Astrocyte of the spinal cord (primary cell): Measurements from ENCODE around the gene GAB2.
A peak's percentile ranks its signal among the peaks of the same experiment; 100 is the strongest.

ENCODE experiments used
- DNase-seq: peaks from one replicate; pipeline ENCODE4 v3.0.0; 2011; ENCODE audit warnings: low read depth, low spot score
- H3K4me3 ChIP-seq: 2 replicates; pipeline ENCODE4 v1.5.1; 2011; ENCODE audit warnings: low read depth, mild to moderate bottlenecking, low read length, moderate library complexity
- CTCF ChIP-seq: IDR thresholded peaks from 2 replicates; pipeline ENCODE4 v1.5.1; 2012; ENCODE audit warnings: low read depth, mild to moderate bottlenecking, low read length, inconsistent platforms
- in situ Hi-C: cut with HindIII; loops from 2 replicates; pipeline ENCODE4 v1.10.0; 2017; ENCODE audit warnings: low sequenced_read_pairs

GAB2 gene

GRCh38 chr11:78355309-78355705 is 62.3 kb downstream of the GAB2 start:
- no peak for TF ChIP-seq CTCF
- no peak overlapping the region for H3K4me3 ChIP-seq
- DNase-seq, result no peak
- in situ Hi-C loops, result no loop called here

GRCh38 chr11:78354408-78355308 is 63.0 kb downstream of the GAB2 start:
- DNase-seq, result peak; percentile 70

GRCh38 chr11:78351979-78352841 is 65.4 kb downstream of the GAB2 start:
- TF ChIP-seq CTCF, result no peak
- in situ Hi-C loops, result no loop called here
- peak; percentile 37 for DNase-seq
- no peak overlapping the region for H3K4me3 ChIP-seq

More at GRCh38 chr11:78354408-78355308, 63.0 kb downstream of the GAB2 start:
- H3K4me3 ChIP-seq, result no peak overlapping the region
- no peak for TF ChIP-seq CTCF
- in situ Hi-C loops, result no loop called here

- in situ Hi-C loops, result no loop called here
- H3K4me3 ChIP-seq, result no peak overlapping the region
- TF ChIP-seq CTCF, result no peak
- no peak for DNase-seq
Observed at GRCh38 chr11:78351193-78351592, 66.4 kb downstream of the GAB2 start.

- in situ Hi-C loops, result no loop called here
- H3K4me3 ChIP-seq, result no peak overlapping the region
- no peak for TF ChIP-seq CTCF
- peak; percentile 66 for DNase-seq
Observed at GRCh38 chr11:78350646-78351165, 66.9 kb downstream of the GAB2 start.

GRCh38 chr11:78350091-78350645 is 67.5 kb downstream of the GAB2 start:
- in situ Hi-C loops, result no loop called here
- no peak for TF ChIP-seq CTCF
- H3K4me3 ChIP-seq, result no peak overlapping the region
- DNase-seq, result peak; percentile 39
